Pancreas (tissue), 10 donors: Measurements from ENCODE around the gene FBXO47. TPM values are rescaled to one million over a fixed set of nuclear protein-coding genes. Genes with fewer than 3 reads are reported as not detected.

Experiments
- ATAC-seq, 4 donors: fragments of 200-7000 bp; cut with Tn5 transposase; one replicate each; pipeline versions ENCODE4 v1.8.0 to v1.9.1; 2020; ENCODE audit warnings: mild to moderate bottlenecking in 4 of 4, moderate library complexity in 4 of 4
- DNase-seq, 6 donors: peaks; one replicate each; pipeline ENCODE4 v3.0.0-alpha.2; 2020
- FAIRE-seq: peaks from 2 replicates; lab custom pipeline; 2012; peaks lifted over from hg19 to GRCh38; lab: Jason Lieb, UNC
- H3K27ac ChIP-seq, 4 donors: fragments of 200-600 bp; sonication (generic); 1 replicate in 3 of 4; 2 replicates in 1 of 4; pipeline versions ENCODE4 v1.5.0 to v1.8.0; 2020
- H3K27me3 ChIP-seq, 4 donors: fragments of 200-600 bp; one replicate each; pipeline ENCODE4 v1.8.0; 2021
- H3K36me3 ChIP-seq, 3 donors: fragments of 200-600 bp; sonication (generic) in 1 of 3; one replicate each; pipeline versions ENCODE4 v1.5.0 to v1.8.0; 2020 to 2021
- H3K4me1 ChIP-seq, 3 donors: fragments of 200-600 bp; one replicate each; pipeline ENCODE4 v1.8.0; 2021
- H3K4me3 ChIP-seq, 4 donors: fragments of 200-600 bp; sonication (generic) in 2 of 4; one replicate each; pipeline versions ENCODE4 v1.5.0 to v1.8.0; 2020 to 2021
- H3K9me3 ChIP-seq, 4 donors: fragments of 200-600 bp; one replicate each; pipeline ENCODE4 v1.8.0; 2021
- WGBS, 2 donors: extraction: QIAGEN DNeasy Blood & Tissue Kit; methylation state at CpG; one replicate each; pipeline ENCODE4 v1.1.7; 2013; 5-methylcytosine and 5-hydroxymethylcytosine counted together
- intact Hi-C, 3 donors: fragments of 100-400 bp; cut with DNase I; formaldehyde crosslinking; loops; one replicate each; pipeline versions ENCODE4 v1.11.1 to v1.14.2; 2022
- polyA plus RNA-seq, 2 donors: library from polyadenylated mRNA; stranded (reverse); fragments of 200-250 nt; gene quantifications; one replicate each; pipeline ENCODE4 v1.2.3, GENCODE V29; 2013
- total RNA-seq, 6 donors: library from RNA; stranded (reverse); fragmentation: NEBNext Ultra II Directional in 4 of 6; extraction: Animal tissue kit (Norgen Biotek cat#: 25700) in 4 of 6; gene quantifications; one replicate each; pipeline versions ENCODE4 v1.2.1 to v1.2.4, GENCODE V29; 2021 to 2023
- TF ChIP-seq, protein P1 (sequence below), 4 donors: fragments of 200-600 bp; sonication (generic) in 3 of 4; IDR thresholded peaks; one replicate each; pipeline versions ENCODE4 v1.5.0 to v1.8.0; 2021; ENCODE audit warnings: antibody characterized with exemption in 4 of 4
- donor health status: healthy with polysubstance abuse.
- donor health status: DM: no; HTN: no; CAD: no; lungs with moderate emphysema.
- donor health status: DM: no; HTN: no; CAD: no.
- donor health status: control.
- donor health status: control.
- donor health status: Bipolar disorder and iron deficiency.
- donor health status: DM: yes; HTN: yes; CAD: no.
- donor health status: DM: no; HTN: no; CAD: no.
- donor health status: DM: no; HTN: no; CAD: no.
- donor health status: DM: yes; HTN: yes; CAD: no.

Gene FBXO47
- total and polyA plus RNA-seq, 8 donors: 0.06 TPM; not detected in 7

- ATAC-seq (no peak), FAIRE-seq (no peak)
- 10 to 29% methylated on average over 2 of the region's 2 CpGs for WGBS, 2 donors
These were observed 26.8 kb upstream of the FBXO47 start for GRCh38 chr17:38994026-38994425.

DNA sequence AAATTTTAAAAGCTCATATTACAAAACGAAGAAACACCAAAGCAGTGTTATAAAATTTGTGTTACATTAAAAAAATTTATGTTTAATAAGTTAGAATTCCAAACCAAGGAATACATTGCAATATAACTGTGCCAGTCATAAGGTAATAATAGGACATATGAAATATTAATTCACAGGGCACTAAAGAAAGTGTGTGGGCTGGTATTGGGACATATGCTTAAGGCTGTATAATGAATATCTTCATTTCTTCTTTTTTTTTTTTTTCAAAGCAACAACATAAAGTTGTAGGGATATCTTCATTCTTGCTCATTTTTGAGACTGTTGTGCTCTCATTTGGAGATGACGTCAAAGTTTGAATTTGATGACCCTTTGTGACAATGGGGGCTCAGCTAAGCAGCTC, 17.5 kb upstream of the FBXO47 start:
- FAIRE-seq (no peak), DNase-seq (no peak), ATAC-seq (no peak)
- intact Hi-C loops: loop anchor here in 1 of 3 donors (5.0 kb wide), 1 partner anchor 168 kb away; the partner anchor contains the start of gene PLXDC1
- WGBS, 2 donors: 52 to 62% methylated on average over 2 of the region's 2 CpGs
- Histone ChIP-seq H3K4me3 (no peak overlapping the region), H3K36me3 (no peaks in the 10 kb centered on the region), H3K27me3 (no peaks in the 10 kb centered on the region), H3K27ac (no peak overlapping the region), H3K9me3 (no peaks in the 10 kb centered on the region), H3K4me1 (no peaks in the 10 kb centered on the region)
- TF ChIP-seq, protein P1, sequence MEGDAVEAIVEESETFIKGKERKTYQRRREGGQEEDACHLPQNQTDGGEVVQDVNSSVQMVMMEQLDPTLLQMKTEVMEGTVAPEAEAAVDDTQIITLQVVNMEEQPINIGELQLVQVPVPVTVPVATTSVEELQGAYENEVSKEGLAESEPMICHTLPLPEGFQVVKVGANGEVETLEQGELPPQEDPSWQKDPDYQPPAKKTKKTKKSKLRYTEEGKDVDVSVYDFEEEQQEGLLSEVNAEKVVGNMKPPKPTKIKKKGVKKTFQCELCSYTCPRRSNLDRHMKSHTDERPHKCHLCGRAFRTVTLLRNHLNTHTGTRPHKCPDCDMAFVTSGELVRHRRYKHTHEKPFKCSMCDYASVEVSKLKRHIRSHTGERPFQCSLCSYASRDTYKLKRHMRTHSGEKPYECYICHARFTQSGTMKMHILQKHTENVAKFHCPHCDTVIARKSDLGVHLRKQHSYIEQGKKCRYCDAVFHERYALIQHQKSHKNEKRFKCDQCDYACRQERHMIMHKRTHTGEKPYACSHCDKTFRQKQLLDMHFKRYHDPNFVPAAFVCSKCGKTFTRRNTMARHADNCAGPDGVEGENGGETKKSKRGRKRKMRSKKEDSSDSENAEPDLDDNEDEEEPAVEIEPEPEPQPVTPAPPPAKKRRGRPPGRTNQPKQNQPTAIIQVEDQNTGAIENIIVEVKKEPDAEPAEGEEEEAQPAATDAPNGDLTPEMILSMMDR (IDR thresholded peaks at IDR 0.05): no peak

More at GRCh38 chr17:38994026-38994425, 26.8 kb upstream of the FBXO47 start:
- TF ChIP-seq, protein P1 (IDR thresholded peaks at IDR 0.05): no peak
- no peak for DNase-seq
- no peak overlapping the region for H3K27ac ChIP-seq
- no peaks in the 10 kb centered on the region for H3K36me3 ChIP-seq
- intact Hi-C loops: no loop called here
- H3K27me3 ChIP-seq: no peaks in the 10 kb centered on the region
- H3K9me3 ChIP-seq: no peaks in the 10 kb centered on the region
- no peak overlapping the region for H3K4me3 ChIP-seq
- H3K4me1 ChIP-seq: no peaks in the 10 kb centered on the region

GRCh38 chr17:38982858-38983746, 15.9 kb upstream of the FBXO47 start:
- Histone ChIP-seq H3K36me3 (no peaks in the 10 kb centered on the region), H3K9me3 (no peaks in the 10 kb centered on the region), H3K4me1 (no peaks in the 10 kb centered on the region), H3K4me3 (no peak overlapping the region), H3K27ac (no peak overlapping the region), H3K27me3 (no peaks in the 10 kb centered on the region)
- TF ChIP-seq, protein P1 (IDR thresholded peaks at IDR 0.05): peak; percentile 25 to 57 (median 55)
- DNase-seq (peak in 2 of 6 donors; percentile 23 to 53), FAIRE-seq (peak; percentile 71), ATAC-seq (peak; percentile 60 to 89 (median 87))
- 56 to 57% methylated on average over 11 of the region's 11 CpGs for WGBS, 2 donors
- intact Hi-C loops: loop anchor here in 1 of 3 donors (5.0 kb wide), 1 partner anchor 169 kb away; the partner anchor contains the start of gene PLXDC1

DNA sequence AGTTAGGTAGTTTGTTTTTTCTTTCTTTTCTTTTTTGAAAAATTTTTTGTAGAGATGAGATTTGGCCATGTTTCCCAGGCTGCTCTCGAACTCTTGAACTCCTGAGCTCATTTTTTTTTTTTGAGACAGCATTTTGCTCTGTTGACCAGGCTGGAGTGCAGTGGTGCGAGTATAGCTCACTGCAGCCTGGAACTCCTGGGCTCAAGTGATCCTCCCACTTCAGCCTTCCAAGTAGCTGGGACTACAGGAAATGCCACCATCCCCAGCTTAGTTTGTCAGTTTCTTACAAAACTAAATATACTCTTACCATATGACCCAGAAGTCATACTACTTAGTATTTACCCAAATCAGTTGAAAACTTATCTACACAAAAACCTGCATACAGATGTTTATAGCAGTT, 14.4 kb upstream of the FBXO47 start:
- Histone ChIP-seq H3K27ac (no peak overlapping the region), H3K4me3 (no peak overlapping the region), H3K36me3 (no peaks in the 10 kb centered on the region), H3K27me3 (no peaks in the 10 kb centered on the region), H3K9me3 (no peaks in the 10 kb centered on the region), H3K4me1 (no peaks in the 10 kb centered on the region)
- FAIRE-seq (no peak), DNase-seq (no peak), ATAC-seq (no peak)
- TF ChIP-seq, protein P1 (IDR thresholded peaks at IDR 0.05): no peak
- 56 to 62% methylated on average over 2 of the region's 2 CpGs for WGBS, 2 donors
- intact Hi-C loops: loop anchor here in 1 of 3 donors (5.0 kb wide), 1 partner anchor 171 kb away; the partner anchor contains the start of gene PLXDC1
